SK-N-SH (cell line): ENCODE results near the gene DHPS.

ENCODE experiments used
- RCOR1 ChIP-seq: fragments of 150-350 bp; IDR thresholded peaks from 2 replicates; pipeline ENCODE4 v1.6.1; 2017; ENCODE audit warnings: antibody characterized with exemption, low read length
- SMC3 ChIP-seq: IDR thresholded peaks from 2 replicates; pipeline ENCODE4 v1.6.1; 2012; ENCODE audit warnings: low read depth, low read length, improper control_type of control experiment
- TF ChIP-seq, protein P1 (sequence below): fragments of 200-600 bp; sonication (generic); IDR thresholded peaks from 2 replicates; pipeline ENCODE4 v1.6.1; 2017; ENCODE audit warnings: antibody characterized with exemption, mild to moderate bottlenecking, moderate library complexity

DNA sequence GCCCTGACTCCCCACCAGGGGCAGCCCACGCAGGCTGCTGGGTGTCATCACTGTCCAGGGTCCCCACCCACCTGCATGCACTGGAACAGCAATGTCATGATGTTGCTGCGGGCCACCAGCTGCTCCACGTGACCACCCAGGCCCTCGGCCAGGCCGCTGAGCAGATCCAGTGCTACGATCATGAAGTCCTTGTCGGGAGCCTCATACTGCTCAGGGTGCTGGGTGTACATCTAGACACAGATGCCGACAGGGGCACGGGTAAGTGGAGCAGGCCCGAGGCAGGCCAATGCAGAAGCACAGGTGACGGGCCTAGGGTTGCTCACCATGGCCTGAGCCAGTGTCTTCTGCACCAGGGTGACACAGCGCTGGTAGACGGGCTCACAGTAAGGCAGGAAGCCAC lies 23.5 kb upstream of the DHPS start:
- TF ChIP-seq RCOR1 (no peak), SMC3 (no peak)
- TF ChIP-seq, protein P1, sequence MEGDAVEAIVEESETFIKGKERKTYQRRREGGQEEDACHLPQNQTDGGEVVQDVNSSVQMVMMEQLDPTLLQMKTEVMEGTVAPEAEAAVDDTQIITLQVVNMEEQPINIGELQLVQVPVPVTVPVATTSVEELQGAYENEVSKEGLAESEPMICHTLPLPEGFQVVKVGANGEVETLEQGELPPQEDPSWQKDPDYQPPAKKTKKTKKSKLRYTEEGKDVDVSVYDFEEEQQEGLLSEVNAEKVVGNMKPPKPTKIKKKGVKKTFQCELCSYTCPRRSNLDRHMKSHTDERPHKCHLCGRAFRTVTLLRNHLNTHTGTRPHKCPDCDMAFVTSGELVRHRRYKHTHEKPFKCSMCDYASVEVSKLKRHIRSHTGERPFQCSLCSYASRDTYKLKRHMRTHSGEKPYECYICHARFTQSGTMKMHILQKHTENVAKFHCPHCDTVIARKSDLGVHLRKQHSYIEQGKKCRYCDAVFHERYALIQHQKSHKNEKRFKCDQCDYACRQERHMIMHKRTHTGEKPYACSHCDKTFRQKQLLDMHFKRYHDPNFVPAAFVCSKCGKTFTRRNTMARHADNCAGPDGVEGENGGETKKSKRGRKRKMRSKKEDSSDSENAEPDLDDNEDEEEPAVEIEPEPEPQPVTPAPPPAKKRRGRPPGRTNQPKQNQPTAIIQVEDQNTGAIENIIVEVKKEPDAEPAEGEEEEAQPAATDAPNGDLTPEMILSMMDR, result no peak
